ENCODE measurements around the gene ILF2. TPM values are rescaled to one million over a fixed set of nuclear protein-coding genes. Genes with fewer than 3 reads are reported as not detected.

The ILF2 gene
- polyA plus RNA-seq, 1 experiment = 326 TPM

GRCh38 chr1:153633754-153634665 is 36.8 kb downstream of the ILF2 start, which contains the start of gene CHTOP:
CHTOP (plus strand) TSS chr1:153634066; CDS start chr1:153636589, 2,523 bp downstream.
- Histone ChIP-seq H3K9me3 (ENCODE audit: control insufficient read depth, insufficient read depth, low read length) (no peaks in the 10 kb centered on the region; the same call in 1 of the 2 replicates), H3K27ac (ENCODE audit: low read depth, low read length) (peak within 1 kb of the TSS; percentile 100), H3K27me3 (ENCODE audit: control insufficient read depth, insufficient read depth, low read length) (no peaks in the 10 kb centered on the region), H3K4me3 (ENCODE audit: low read depth, low read length) (peak within 1 kb of the TSS; percentile 95)
- DNase-seq (ENCODE audit: low read depth, low spot score) = peak; percentile 97
- no peak for TF ChIP-seq CTCF (IDR thresholded peaks at IDR 0.05; ENCODE audit: low read depth, low read length)
- CTCF ChIA-PET = interaction anchor here (0.6 to 2.9 kb wide), 7 partner anchors 44 to 357 kb away, joined by 3 to 16 read pairs (median 5); partner anchors contain the start of gene S100A6
- POLR2A ChIA-PET = interaction anchor here (0.6 to 2.0 kb wide), 33 partner anchors 9 to 1701 kb away, joined by 3 to 18 read pairs (median 5); partner anchors contain the start of genes CREB3L4, ILF2, INTS3 and JTB

GRCh38 chr1:153633161-153633753 is 37.5 kb downstream of the ILF2 start:
- peak overlapping the region; percentile 45 for H3K4me3 ChIP-seq (ENCODE audit: low read depth, low read length)
- POLR2A ChIA-PET = interaction anchor here (0.6 to 2.0 kb wide), 23 partner anchors 10 to 357 kb away, joined by 3 to 18 read pairs (median 5); partner anchors contain the start of genes CREB3L4, ILF2, INTS3 and JTB
- H3K27me3 ChIP-seq (ENCODE audit: control insufficient read depth, insufficient read depth, low read length) = no peaks in the 10 kb centered on the region
- H3K27ac ChIP-seq (ENCODE audit: low read depth, low read length) = no peak overlapping the region
- CTCF ChIA-PET = interaction anchor here (0.6 to 2.9 kb wide), 7 partner anchors 19 to 358 kb away, joined by 3 to 16 read pairs (median 5); partner anchors contain the start of gene S100A6
- no peak for DNase-seq (ENCODE audit: low read depth, low spot score)
- H3K9me3 ChIP-seq (ENCODE audit: control insufficient read depth, insufficient read depth, low read length) = no peaks in the 10 kb centered on the region; the same call in 1 of the 2 replicates
- TF ChIP-seq CTCF (IDR thresholded peaks at IDR 0.05; ENCODE audit: low read depth, low read length) = no peak

GRCh38 chr1:153631047-153632022 is 39.5 kb downstream of the ILF2 start:
- no peak overlapping the region for H3K4me3 ChIP-seq (ENCODE audit: low read depth, low read length)
- no peak for TF ChIP-seq CTCF (IDR thresholded peaks at IDR 0.05; ENCODE audit: low read depth, low read length)
- no peaks in the 10 kb centered on the region for H3K27me3 ChIP-seq (ENCODE audit: control insufficient read depth, insufficient read depth, low read length)
- H3K9me3 ChIP-seq (ENCODE audit: control insufficient read depth, insufficient read depth, low read length) = no peaks in the 10 kb centered on the region; the same call in 1 of the 2 replicates
- ChIA-PET POLR2A (no interaction called here), CTCF (interaction anchor here (0.7 to 1.0 kb wide), 3 partner anchors 63 to 704 kb away, joined by 3 to 4 read pairs (median 3); no protein-coding TSS in a partner anchor)
- H3K27ac ChIP-seq (ENCODE audit: low read depth, low read length) = no peak overlapping the region
- no peak for DNase-seq (ENCODE audit: low read depth, low spot score)

GRCh38 chr1:153630384-153630783 is 40.4 kb downstream of the ILF2 start:
- no peak for TF ChIP-seq CTCF (IDR thresholded peaks at IDR 0.05; ENCODE audit: low read depth, low read length)
- no peaks in the 10 kb centered on the region; the same call in 1 of the 2 replicates for H3K9me3 ChIP-seq (ENCODE audit: control insufficient read depth, insufficient read depth, low read length)
- no peak overlapping the region for H3K4me3 ChIP-seq (ENCODE audit: low read depth, low read length)
- H3K27me3 ChIP-seq (ENCODE audit: control insufficient read depth, insufficient read depth, low read length) = no peaks in the 10 kb centered on the region
- no peak overlapping the region for H3K27ac ChIP-seq (ENCODE audit: low read depth, low read length)
- ChIA-PET POLR2A (interaction anchor here (0.6 kb wide), 1 partner anchor 15 kb away, joined by 3 read pairs; no protein-coding TSS in a partner anchor), CTCF (interaction anchor here (1.0 to 2.1 kb wide), 3 partner anchors 59 to 97 kb away, joined by 3 to 10 read pairs (median 3); no protein-coding TSS in a partner anchor)
- DNase-seq (ENCODE audit: low read depth, low spot score) = no peak

All from AG04450 (cell line).